ENCODE data around the gene NEURL1.
A peak's percentile ranks its signal among the peaks of the same experiment; 100 is the strongest.

NEURL1 gene

GRCh38 chr10:103493916-103494877 is 692 bp downstream of the NEURL1 start:
- H3K4me3 ChIP-seq (ENCODE audit: low read depth, low read length) = peak overlapping the region; percentile 49

GRCh38 chr10:103495321-103495720 is 1.8 kb downstream of the NEURL1 start:
- no peak for TF ChIP-seq CTCF (conservative IDR thresholded peaks at IDR 0.05; ENCODE audit: low read depth, low read length)
- no peak for DNase-seq (ENCODE audit: low read depth)
- no peak overlapping the region for H3K4me3 ChIP-seq (ENCODE audit: low read depth, low read length)

More at GRCh38 chr10:103493916-103494877, 692 bp downstream of the NEURL1 start:
- no peak for TF ChIP-seq CTCF (conservative IDR thresholded peaks at IDR 0.05; ENCODE audit: low read depth, low read length)
- DNase-seq (ENCODE audit: low read depth) = no peak

DNA sequence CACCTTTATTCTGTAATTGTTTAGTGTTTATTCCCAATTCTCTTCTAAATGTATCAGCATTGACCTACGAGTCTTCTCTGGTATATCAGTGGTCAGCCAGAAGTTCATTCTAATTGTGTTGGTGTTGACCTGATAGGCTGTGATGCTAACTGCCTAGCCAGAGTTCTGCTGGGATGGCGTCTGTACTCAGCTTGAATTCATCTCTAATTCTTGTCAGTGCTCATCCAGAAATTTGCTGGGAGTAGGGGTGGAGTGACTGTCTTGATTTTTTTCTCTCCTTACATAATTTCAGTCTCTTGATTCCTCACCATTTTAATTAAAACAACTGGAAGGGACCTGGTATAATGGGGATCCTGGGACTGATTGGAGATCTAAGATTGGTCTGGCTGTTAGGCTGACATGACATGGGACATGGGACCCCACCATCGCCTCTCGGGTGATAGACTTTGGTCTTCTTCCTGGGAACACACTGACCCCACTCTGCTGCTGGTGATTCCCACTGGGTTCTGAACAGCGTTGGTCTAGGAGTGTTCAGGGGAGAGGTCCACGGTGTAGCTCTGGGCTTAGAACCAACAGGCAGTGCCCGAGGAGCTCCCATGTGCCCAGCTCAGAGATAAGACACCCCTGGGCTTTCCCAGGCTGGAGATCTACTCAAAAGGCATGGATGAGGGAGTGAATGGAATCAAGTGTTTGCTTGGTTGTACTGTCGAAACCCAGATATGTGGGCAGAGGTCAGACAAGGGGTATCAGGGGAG is 3.8 kb downstream of the NEURL1 start:
- no peak for DNase-seq (ENCODE audit: low read depth)

DNA sequence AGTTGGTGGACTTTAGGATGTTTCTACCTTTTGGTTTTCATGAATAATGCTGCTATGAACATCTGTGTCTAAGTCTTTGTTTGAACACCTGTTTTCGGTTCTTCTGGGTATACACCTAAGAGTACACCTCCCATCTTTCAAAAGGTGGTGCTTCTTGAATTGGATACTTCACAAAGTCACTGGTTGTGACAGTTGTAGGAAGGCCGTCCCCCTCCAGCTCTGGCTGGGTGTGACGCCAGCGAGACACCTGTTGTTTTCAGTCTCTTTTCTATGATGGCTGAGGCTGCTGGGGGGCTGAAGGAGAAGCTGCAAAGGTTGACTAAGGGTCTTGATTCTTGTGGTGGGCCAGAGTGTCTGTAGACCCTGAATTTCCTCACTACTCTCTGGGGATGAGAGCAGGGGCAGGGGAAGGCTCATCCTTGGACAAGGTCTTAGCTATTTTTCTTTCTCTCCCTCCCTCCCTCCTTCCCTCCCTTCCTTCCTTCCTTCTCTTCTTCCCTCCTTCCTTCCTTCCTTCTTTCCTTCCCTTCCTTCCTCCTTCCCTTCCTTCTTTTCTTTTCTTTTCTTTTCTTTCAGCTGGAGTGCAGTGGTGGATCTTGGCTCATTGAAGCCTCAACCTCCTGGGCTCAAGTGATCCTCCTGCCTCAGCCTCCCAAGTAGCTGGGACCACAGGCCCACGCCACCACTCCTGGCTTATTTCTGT is 5.6 kb downstream of the NEURL1 start:
- TF ChIP-seq CTCF (conservative IDR thresholded peaks at IDR 0.05; ENCODE audit: low read depth, low read length) = no peak
- no peak for DNase-seq (ENCODE audit: low read depth)
- no peak overlapping the region for H3K4me3 ChIP-seq (ENCODE audit: low read depth, low read length)

More for the DNA sequence above, 3.8 kb downstream of the NEURL1 start:
- TF ChIP-seq CTCF (conservative IDR thresholded peaks at IDR 0.05; ENCODE audit: low read depth, low read length) = no peak
- no peak overlapping the region for H3K4me3 ChIP-seq (ENCODE audit: low read depth, low read length)

DNA sequence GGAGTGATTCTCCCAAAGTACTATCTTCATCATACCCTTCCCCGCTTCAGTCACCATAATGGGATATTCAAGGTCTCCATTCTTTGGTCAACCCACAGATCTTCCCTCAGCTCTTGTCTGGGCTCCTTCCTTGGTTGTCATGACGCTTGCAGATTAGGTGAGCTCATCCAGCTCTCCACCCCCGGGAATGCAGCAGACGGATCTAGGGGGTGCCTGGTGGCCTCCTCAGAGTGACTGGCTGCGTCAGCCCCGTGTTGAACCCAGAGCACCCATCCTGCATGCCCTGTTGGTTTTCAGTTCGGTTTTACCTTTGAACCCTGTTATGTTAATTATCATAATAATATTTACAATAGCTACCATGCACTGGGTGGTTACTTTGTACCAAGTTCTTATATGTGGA is 6.4 kb downstream of the NEURL1 start:
- no peak for TF ChIP-seq CTCF (conservative IDR thresholded peaks at IDR 0.05; ENCODE audit: low read depth, low read length)
- DNase-seq (ENCODE audit: low read depth) = no peak
- H3K4me3 ChIP-seq (ENCODE audit: low read depth, low read length) = no peak overlapping the region

DNA sequence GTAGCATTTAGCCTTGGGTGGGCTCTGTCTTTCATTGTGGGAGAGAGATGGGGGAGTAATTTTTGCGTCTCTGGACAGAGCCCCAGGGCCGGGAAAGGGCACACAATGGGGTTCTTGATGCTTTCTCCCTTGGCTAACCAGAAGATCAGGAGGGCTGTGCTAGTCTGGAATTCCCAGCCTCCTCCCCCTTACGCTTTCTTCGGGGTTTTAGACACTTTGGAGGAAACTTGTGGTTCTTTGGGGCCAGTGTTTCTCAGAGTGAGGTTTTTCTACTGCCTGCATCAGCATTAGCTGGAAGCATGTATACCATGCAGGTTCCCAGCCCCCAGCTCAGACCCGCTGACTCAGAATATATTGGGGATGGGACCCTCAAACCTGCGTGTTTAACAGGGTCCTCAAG is 7.0 kb downstream of the NEURL1 start:
- H3K4me3 ChIP-seq (ENCODE audit: low read depth, low read length) = no peak overlapping the region
- no peak for DNase-seq (ENCODE audit: low read depth)
- no peak for TF ChIP-seq CTCF (conservative IDR thresholded peaks at IDR 0.05; ENCODE audit: low read depth, low read length)
